HepG2 (cell line): Measurements from ENCODE around the gene ARHGEF38. TPM values are rescaled to one million over a fixed set of nuclear protein-coding genes. Genes with fewer than 3 reads are reported as not detected.

Experiments
- ATAC-seq: fragments of 200-7000 bp; cut with Tn5 transposase; 3 replicates; pipeline ENCODE4 v1.9.1; 2020; ENCODE audit warnings: mild to moderate bottlenecking, moderate library complexity
- BruUV-seq: library from RNA; stranded (reverse); fragments of 400-500 nt; replicated peaks from 2 replicates; lab custom pipeline; 2021; lab: Mats Ljungman, UMichigan
- CTCF ChIA-PET: fragments of 300-600 bp; formaldehyde crosslinking; extraction: SDS; loops from one replicate; lab custom pipeline; 2021; ENCODE audit warnings: low total read pairs, inconsistent platforms, low intra/inter-chr PET ratio; lab: Yijun Ruan, JAX
- POLR2A ChIA-PET: fragments of 350-600 bp; sonication (Branson Sonifier 250); formaldehyde crosslinking; loops from one replicate; lab custom pipeline; 2020; ENCODE audit warnings: antibody characterized with exemption, inconsistent platforms; lab: Yijun Ruan, JAX
- DNase-seq: peaks from one replicate; pipeline ENCODE4 v3.0.0-alpha.2; 2015; ENCODE audit warnings: low spot score
- FAIRE-seq: peaks from 3 replicates; lab custom pipeline; 2011; peaks lifted over from hg19 to GRCh38; lab: Jason Lieb, UNC
- H2AFZ ChIP-seq: one replicate; pipeline ENCODE4 v1.6.1; 2011; ENCODE audit warnings: low read length, inconsistent platforms
- H3K27ac ChIP-seq: fragments of 300-600 bp; 3 replicates; pipeline ENCODE4 v1.8.0; 2011; ENCODE audit warnings: mixed run types, mild to moderate bottlenecking, mixed read lengths, low read length, inconsistent platforms; ENCODE audit not compliant: insufficient read depth; ENCODE audit errors: extremely low read length
- H3K27me3 ChIP-seq, 2 experiments: fragments of 200-600 bp in 1 of 2; 2 replicates in 1 of 2; 3 replicates in 1 of 2; pipeline versions ENCODE4 v1.6.0 to v1.8.0; 2011; ENCODE audit warnings: low read length in 2 of 2, mild to moderate bottlenecking in 2 of 2, moderate library complexity in 2 of 2, inconsistent platforms in 1 of 2; ENCODE audit not compliant: insufficient read depth in 2 of 2, control insufficient read depth in 1 of 2
- H3K36me3 ChIP-seq, 2 experiments: fragments of 200-600 bp in 1 of 2; replicated peaks in 1 of 2; 2 replicates in 1 of 2; 3 replicates in 1 of 2; pipeline versions ENCODE4 v1.5.1 to v1.8.0; 2011; ENCODE audit warnings: low read length in 2 of 2, inconsistent platforms in 1 of 2; ENCODE audit not compliant: insufficient read depth in 2 of 2, control insufficient read depth in 1 of 2
- H3K4me1 ChIP-seq: 2 replicates; pipeline ENCODE4 v1.5.1; 2012; ENCODE audit warnings: low read length, inconsistent platforms; ENCODE audit not compliant: insufficient read depth
- H3K4me2 ChIP-seq: 2 replicates; pipeline ENCODE4 v1.6.0; 2011; ENCODE audit warnings: low read depth, low read length, inconsistent platforms
- H3K4me3 ChIP-seq, 3 experiments: fragments of 200-600 bp in 1 of 3; sonication (generic), shearing (Covaris generic) in 1 of 3; replicated peaks in 1 of 3; 2 replicates each; pipeline ENCODE4 v1.5.1; 2011 to 2016; ENCODE audit warnings: low read length in 3 of 3, inconsistent platforms in 2 of 3, low read depth in 2 of 3, mild to moderate bottlenecking in 2 of 3, control low read depth in 1 of 3, mixed read lengths in 1 of 3; ENCODE audit not compliant: insufficient read depth in 1 of 3
- H3K79me2 ChIP-seq: one replicate; pipeline ENCODE4 v1.6.1; 2011; ENCODE audit warnings: low read length, inconsistent platforms; ENCODE audit not compliant: insufficient read depth
- H3K9ac ChIP-seq: 2 replicates; pipeline ENCODE4 v1.6.0; 2011; ENCODE audit warnings: mild to moderate bottlenecking, low read depth, low read length, inconsistent platforms; ENCODE audit not compliant: insufficient read depth
- H3K9me3 ChIP-seq: 2 replicates; pipeline ENCODE4 v1.5.1; 2012; ENCODE audit warnings: mild to moderate bottlenecking, low read length
- H4K20me1 ChIP-seq: 2 replicates; pipeline ENCODE4 v1.6.0; 2011; ENCODE audit warnings: inconsistent platforms, mild to moderate bottlenecking, low read length, moderate library complexity; ENCODE audit not compliant: insufficient read depth
- ATF7 ChIP-seq, 2 experiments: fragments of 450-650 bp in 1 of 2; sonication (generic) in 1 of 2; formaldehyde crosslinking in 1 of 2; IDR thresholded peaks; 2 replicates each; pipeline versions ENCODE4 v1.4.0 to v1.6.1; 2016 to 2020; ENCODE audit warnings: antibody characterized with exemption in 1 of 2, mild to moderate bottlenecking in 1 of 2, missing genetic modification reagents in 1 of 2
- CEBPB ChIP-seq: IDR thresholded peaks from 2 replicates; pipeline ENCODE4 v1.6.1; 2011; ENCODE audit warnings: low read depth, low read length, improper control_type of control experiment, borderline replicate concordance
- DBP ChIP-seq: sonication (generic); formaldehyde crosslinking; IDR thresholded peaks from 2 replicates; pipeline ENCODE4 v1.4.0; 2020; ENCODE audit warnings: missing genetic modification reagents; ENCODE audit errors: not compliant biosample characterization
- ELK4 ChIP-seq: sonication (generic); formaldehyde crosslinking; IDR thresholded peaks from 2 replicates; pipeline ENCODE4 v1.9.0; 2021; ENCODE audit warnings: missing genetic modification reagents, borderline replicate concordance
- ETS1 ChIP-seq: sonication (generic); formaldehyde crosslinking; IDR thresholded peaks from 2 replicates; pipeline ENCODE4 v1.4.0; 2020; ENCODE audit warnings: missing genetic modification reagents
- NFIC ChIP-seq: IDR thresholded peaks from 2 replicates; pipeline ENCODE4 v1.6.1; 2012; ENCODE audit warnings: mild to moderate bottlenecking, low read length, inconsistent platforms
- SIX4 ChIP-seq: sonication (generic); formaldehyde crosslinking; IDR thresholded peaks from 2 replicates; pipeline ENCODE4 v1.4.0; 2020; ENCODE audit warnings: missing genetic modification reagents
- SKI ChIP-seq: fragments of 450-650 bp; IDR thresholded peaks from one replicate; pipeline ENCODE4 v1.6.1; 2018; ENCODE audit warnings: mild to moderate bottlenecking; ENCODE audit not compliant: partially characterized antibody
- SP4 ChIP-seq: sonication (generic); formaldehyde crosslinking; IDR thresholded peaks from 2 replicates; pipeline ENCODE4 v1.8.1; 2023; ENCODE audit warnings: mild to moderate bottlenecking, missing genetic modification reagents
- TFDP2 ChIP-seq: sonication (generic); formaldehyde crosslinking; IDR thresholded peaks from 2 replicates; pipeline ENCODE4 v1.4.0; 2020; ENCODE audit warnings: missing genetic modification reagents
- THRA ChIP-seq: sonication (generic); formaldehyde crosslinking; IDR thresholded peaks from 2 replicates; pipeline ENCODE4 v1.4.0; 2020; ENCODE audit warnings: missing genetic modification reagents, borderline replicate concordance
- ZFP37 ChIP-seq: sonication (generic); formaldehyde crosslinking; IDR thresholded peaks from 2 replicates; pipeline ENCODE4 v1.4.0; 2020; ENCODE audit warnings: missing genetic modification reagents, borderline replicate concordance
- ZHX1 ChIP-seq: sonication (generic); formaldehyde crosslinking; IDR thresholded peaks from 2 replicates; pipeline ENCODE4 v1.8.1; 2022; ENCODE audit warnings: low read depth, mild to moderate bottlenecking, missing genetic modification reagents
- ZKSCAN5 ChIP-seq: sonication (generic); formaldehyde crosslinking; IDR thresholded peaks from 2 replicates; pipeline ENCODE4 v1.5.1; 2020; ENCODE audit warnings: mild to moderate bottlenecking, missing genetic modification reagents
- ZNF343 ChIP-seq: sonication (generic); formaldehyde crosslinking; IDR thresholded peaks from 2 replicates; pipeline ENCODE4 v1.4.0; 2020; ENCODE audit warnings: mild to moderate bottlenecking, missing genetic modification reagents
- WGBS: methylation state at CpG from one replicate; pipeline ENCODE4 v1.1.6; 2017; ENCODE audit warnings: low lambda C conversion rate; 5-methylcytosine and 5-hydroxymethylcytosine counted together
- in situ Hi-C: cut with HindIII; loops from 2 replicates; pipeline ENCODE4 v1.10.0; 2017; ENCODE audit warnings: low pct_unique_long_range_greater_than_20kb; ENCODE audit not compliant: extremely low pct_ligation_motif_present
- intact Hi-C: fragments of 100-400 bp; cut with micrococcal nuclease; formaldehyde crosslinking; loops from one replicate; pipeline ENCODE4 v1.10.0; 2022; ENCODE audit not compliant: unreplicated experiment
- polyA plus RNA-seq, 8 experiments: library from polyadenylated mRNA; depleted of rRNA in 3 of 8; stranded (reverse) in 7 of 8; unstranded in 1 of 8; fragments of >200 nt; fragmentation: Illumina TruSeq in 4 of 8; extraction: Trizol in 4 of 8; gene quantifications; 2 replicates each; pipeline versions ENCODE4 v1.2.1 to v1.2.3, GENCODE V29; 2011 to 2016; ENCODE audit warnings: low read depth in 4 of 8, missing spikeins in 1 of 8, mixed read lengths in 1 of 8; ENCODE audit not compliant: insufficient read depth in 1 of 8
- total RNA-seq, 5 experiments: library from RNA; depleted of rRNA; stranded (reverse); fragments of >200 nt; fragmentation: Illumina TruSeq; extraction: Trizol; gene quantifications; 2 replicates each; pipeline ENCODE4 v1.2.3, GENCODE V29; 2016; ENCODE audit warnings: low read depth in 1 of 5

The ARHGEF38 gene
- total and polyA plus RNA-seq, 2 of the 13 experiments (the other 11 are each of a cell fraction or from before 2014, with no cell fraction given) = not detected

- no peak overlapping the region for H3K9ac ChIP-seq
- no peaks in the 10 kb centered on the region for H4K20me1 ChIP-seq
- H3K9me3 ChIP-seq = no peaks in the 10 kb centered on the region
- no peak overlapping the region for H2AFZ ChIP-seq
- CTCF ChIA-PET = no interaction called here
- no peaks in the 10 kb centered on the region; a peak in 1 of 5 replicates for H3K27me3 ChIP-seq
- 46% methylated on average over 1 of the region's 1 CpG for WGBS
- no peaks in the 10 kb centered on the region for H3K79me2 ChIP-seq
- in situ Hi-C loops = no loop called here
- H3K4me2 ChIP-seq = no peak overlapping the region
- FAIRE-seq (no peak), ATAC-seq (no peak), DNase-seq (no peak)
- no peaks in the 10 kb centered on the region for H3K36me3 ChIP-seq
- intact Hi-C loops = no loop called here
- POLR2A ChIA-PET = no interaction called here
- H3K27ac ChIP-seq = no peak overlapping the region
- BruUV-seq = no TSS peak
- no peak overlapping the region for H3K4me3 ChIP-seq
- H3K4me1 ChIP-seq = no peaks in the 10 kb centered on the region
- no peak for TF ChIP-seq SKI
- TF ChIP-seq ZHX1 = no peak
- TF ChIP-seq ZFP37 = no peak
- TF ChIP-seq SIX4 (CRISPR knock-in tag) = no peak
- TF ChIP-seq DBP (CRISPR knock-in tag) = no peak
- TF ChIP-seq TFDP2 (CRISPR knock-in tag) = no peak
- no peak for TF ChIP-seq NFIC
- TF ChIP-seq CEBPB = no peak
- no peak for TF ChIP-seq SP4 (CRISPR knock-in tag)
- no peak for TF ChIP-seq THRA (CRISPR knock-in tag)
- TF ChIP-seq ATF7 (IDR thresholded peaks at IDR 0.05) = no peak
- no peak for TF ChIP-seq ATF7 (CRISPR knock-in tag; IDR thresholded peaks at IDR 0.05)
- TF ChIP-seq ELK4 = no peak
- TF ChIP-seq ZKSCAN5 = no peak
- TF ChIP-seq ZNF343 = no peak
- TF ChIP-seq ETS1 (CRISPR knock-in tag) = no peak
Measured at GRCh38 chr4:105634402-105635080, 82.1 kb downstream of the ARHGEF38 start.
